ENCODE results near the gene MFN2. TPM values are rescaled to one million over a fixed set of nuclear protein-coding genes. Genes with fewer than 3 reads are reported as not detected.

The MFN2 gene
- total and polyA plus RNA-seq, 9 of the 15 experiments (the other 6 are each of a cell fraction or from before 2014, with no cell fraction given) = 10.5 to 158 (median 87.1) TPM

GRCh38 chr1:12019858-12020509 is 39.7 kb downstream of the MFN2 start (continued):
- no peak for TF ChIP-seq MBD1 (CRISPR knock-in tag; IDR thresholded peaks at IDR 0.05)
- TF ChIP-seq RCOR1 (IDR thresholded peaks at IDR 0.05; ENCODE audit: borderline replicate concordance in 1 of 2, low read depth in 2 of 2, low read length in 2 of 2) = peak in 1 of 2 experiments; percentile 77; a peak in 3 of 4 replicates
- peak; percentile 95 for TF ChIP-seq ZFP36 (IDR thresholded peaks at IDR 0.05; ENCODE audit: low read depth, low read length, partially characterized antibody)
- TF ChIP-seq OTX1 (CRISPR knock-in tag; IDR thresholded peaks at IDR 0.05) = no peak
- TF ChIP-seq ZNF696 (CRISPR knock-in tag; conservative IDR thresholded peaks at IDR 0.05) = no peak
- TF ChIP-seq HDGF (IDR thresholded peaks at IDR 0.05) = peak; percentile 89
- TF ChIP-seq ZNF785 (CRISPR knock-in tag; IDR thresholded peaks at IDR 0.05) = no peak
- TF ChIP-seq LCOR (CRISPR knock-in tag; IDR thresholded peaks at IDR 0.05) = 0 out of 2 replicates have a peak, but pooled peaks have one; percentile 32
- peak; percentile 12; the same call in 1 of the 2 replicates for TF ChIP-seq TEAD4 (IDR thresholded peaks at IDR 0.05; ENCODE audit: low read length)
- no peak for TF ChIP-seq TEAD4 (CRISPR knock-in tag; IDR thresholded peaks at IDR 0.05; ENCODE audit: borderline replicate concordance)
- TF ChIP-seq, protein P1, sequence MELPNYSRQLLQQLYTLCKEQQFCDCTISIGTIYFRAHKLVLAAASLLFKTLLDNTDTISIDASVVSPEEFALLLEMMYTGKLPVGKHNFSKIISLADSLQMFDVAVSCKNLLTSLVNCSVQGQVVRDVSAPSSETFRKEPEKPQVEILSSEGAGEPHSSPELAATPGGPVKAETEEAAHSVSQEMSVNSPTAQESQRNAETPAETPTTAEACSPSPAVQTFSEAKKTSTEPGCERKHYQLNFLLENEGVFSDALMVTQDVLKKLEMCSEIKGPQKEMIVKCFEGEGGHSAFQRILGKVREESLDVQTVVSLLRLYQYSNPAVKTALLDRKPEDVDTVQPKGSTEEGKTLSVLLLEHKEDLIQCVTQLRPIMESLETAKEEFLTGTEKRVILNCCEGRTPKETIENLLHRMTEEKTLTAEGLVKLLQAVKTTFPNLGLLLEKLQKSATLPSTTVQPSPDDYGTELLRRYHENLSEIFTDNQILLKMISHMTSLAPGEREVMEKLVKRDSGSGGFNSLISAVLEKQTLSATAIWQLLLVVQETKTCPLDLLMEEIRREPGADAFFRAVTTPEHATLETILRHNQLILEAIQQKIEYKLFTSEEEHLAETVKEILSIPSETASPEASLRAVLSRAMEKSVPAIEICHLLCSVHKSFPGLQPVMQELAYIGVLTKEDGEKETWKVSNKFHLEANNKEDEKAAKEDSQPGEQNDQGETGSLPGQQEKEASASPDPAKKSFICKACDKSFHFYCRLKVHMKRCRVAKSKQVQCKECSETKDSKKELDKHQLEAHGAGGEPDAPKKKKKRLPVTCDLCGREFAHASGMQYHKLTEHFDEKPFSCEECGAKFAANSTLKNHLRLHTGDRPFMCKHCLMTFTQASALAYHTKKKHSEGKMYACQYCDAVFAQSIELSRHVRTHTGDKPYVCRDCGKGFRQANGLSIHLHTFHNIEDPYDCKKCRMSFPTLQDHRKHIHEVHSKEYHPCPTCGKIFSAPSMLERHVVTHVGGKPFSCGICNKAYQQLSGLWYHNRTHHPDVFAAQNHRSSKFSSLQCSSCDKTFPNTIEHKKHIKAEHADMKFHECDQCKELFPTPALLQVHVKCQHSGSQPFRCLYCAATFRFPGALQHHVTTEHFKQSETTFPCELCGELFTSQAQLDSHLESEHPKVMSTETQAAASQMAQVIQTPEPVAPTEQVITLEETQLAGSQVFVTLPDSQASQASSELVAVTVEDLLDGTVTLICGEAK (IDR thresholded peaks at IDR 0.05) = 0 out of 2 replicates have a peak, but pooled peaks have one; percentile 9
- TF ChIP-seq, protein P1 (CRISPR knock-in tag; IDR thresholded peaks at IDR 0.05) = no peak
- peak; percentile 41; the same call in 1 of the 2 replicates for TF ChIP-seq SMAD4 (CRISPR knock-in tag; conservative IDR thresholded peaks at IDR 0.05)
- TF ChIP-seq, protein P2, sequence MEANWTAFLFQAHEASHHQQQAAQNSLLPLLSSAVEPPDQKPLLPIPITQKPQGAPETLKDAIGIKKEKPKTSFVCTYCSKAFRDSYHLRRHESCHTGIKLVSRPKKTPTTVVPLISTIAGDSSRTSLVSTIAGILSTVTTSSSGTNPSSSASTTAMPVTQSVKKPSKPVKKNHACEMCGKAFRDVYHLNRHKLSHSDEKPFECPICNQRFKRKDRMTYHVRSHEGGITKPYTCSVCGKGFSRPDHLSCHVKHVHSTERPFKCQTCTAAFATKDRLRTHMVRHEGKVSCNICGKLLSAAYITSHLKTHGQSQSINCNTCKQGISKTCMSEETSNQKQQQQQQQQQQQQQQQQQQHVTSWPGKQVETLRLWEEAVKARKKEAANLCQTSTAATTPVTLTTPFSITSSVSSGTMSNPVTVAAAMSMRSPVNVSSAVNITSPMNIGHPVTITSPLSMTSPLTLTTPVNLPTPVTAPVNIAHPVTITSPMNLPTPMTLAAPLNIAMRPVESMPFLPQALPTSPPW (CRISPR knock-in tag; IDR thresholded peaks at IDR 0.05) = peak; percentile 25
- TF ChIP-seq ARNT (IDR thresholded peaks at IDR 0.05) = peak in 1 of 2 experiments; percentile 34; a peak in 1 of 4 replicates
- TF ChIP-seq SMARCA5 (IDR thresholded peaks at IDR 0.05) = peak; percentile 96
- no peak for TF ChIP-seq ZNF77 (CRISPR knock-in tag; IDR thresholded peaks at IDR 0.05)
